ENCODE data around the gene CENPK.
"Not testable (repeated sequence)": the region's sequence is repeated elsewhere in the genome, so short reads cannot be mapped to it uniquely, and the experiment has no call there.

The CENPK gene

DNA sequence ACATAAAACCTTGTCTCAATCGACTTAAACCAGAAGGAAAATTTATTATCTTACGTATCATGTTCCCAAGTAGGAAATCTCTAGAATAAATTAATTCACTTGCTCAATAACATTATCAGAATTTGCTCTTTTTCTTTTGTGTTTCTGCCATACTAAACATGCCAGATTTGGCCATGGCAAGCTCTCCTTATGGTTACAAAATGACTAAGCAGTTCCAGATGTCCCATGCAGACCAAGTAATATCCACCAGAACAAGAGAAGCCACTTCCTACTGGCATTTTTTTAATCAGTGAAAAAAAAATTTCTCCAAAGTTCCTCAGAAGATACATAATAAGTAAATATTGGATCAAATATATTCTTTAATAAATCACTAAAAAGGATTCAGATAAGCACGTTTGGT, 56.0 kb downstream of the CENPK start:
- ATAC-seq (no peak), DNase-seq (no peak)

- ATAC-seq = no peak
- no peak for DNase-seq
Measured at GRCh38 chr5:65489119-65489518, 73.8 kb downstream of the CENPK start.

GRCh38 chr5:65488038-65488687, 74.8 kb downstream of the CENPK start:
- ATAC-seq, DNase-seq: not testable (repeated sequence)

DNA sequence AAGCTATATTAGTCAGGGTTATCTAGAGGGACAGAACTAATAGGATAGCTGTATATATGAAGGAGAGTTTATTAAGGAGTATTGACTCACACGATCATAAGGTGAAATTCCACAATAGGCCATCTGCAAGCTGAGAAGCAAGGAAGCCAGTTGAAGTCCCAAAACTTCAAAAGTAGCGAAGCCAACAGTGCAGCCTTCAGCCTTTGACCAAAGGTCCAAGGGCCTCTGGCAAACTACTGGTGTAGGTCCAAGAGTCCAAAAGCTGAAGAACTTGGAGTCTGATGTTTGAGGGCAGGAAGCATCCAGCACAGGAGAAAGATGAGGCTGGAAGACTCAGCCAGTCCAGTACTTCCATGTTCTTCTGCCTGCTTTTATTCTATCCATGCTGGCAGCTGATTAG, 76.2 kb downstream of the CENPK start:
- not testable (repeated sequence) for DNase-seq, ATAC-seq

DNA sequence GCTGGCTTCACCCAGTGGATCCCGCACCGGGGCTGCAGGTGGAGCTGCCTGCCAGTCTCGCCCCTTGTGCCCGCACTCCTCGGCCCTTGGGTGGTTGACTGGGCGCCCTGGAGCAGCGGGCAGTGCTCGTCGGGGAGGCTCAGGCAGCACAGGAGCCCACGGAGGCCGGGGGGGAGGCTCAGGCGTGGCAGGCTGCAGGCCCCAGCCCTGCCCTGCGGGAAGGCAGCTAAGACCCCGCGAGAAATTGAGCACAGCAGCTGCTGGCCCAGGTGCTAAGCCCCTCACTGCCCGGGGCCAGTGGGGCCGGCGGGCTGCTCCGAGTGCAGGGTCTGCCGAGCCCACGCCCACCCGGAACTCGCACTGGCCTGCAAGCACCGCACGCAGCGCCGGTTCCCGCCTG, 77.6 kb downstream of the CENPK start:
- DNase-seq (no peak), ATAC-seq (no peak)

- ATAC-seq = peak; percentile 30
- no peak for DNase-seq
Measured at GRCh38 chr5:65483546-65484346, 79.2 kb downstream of the CENPK start.

DNA sequence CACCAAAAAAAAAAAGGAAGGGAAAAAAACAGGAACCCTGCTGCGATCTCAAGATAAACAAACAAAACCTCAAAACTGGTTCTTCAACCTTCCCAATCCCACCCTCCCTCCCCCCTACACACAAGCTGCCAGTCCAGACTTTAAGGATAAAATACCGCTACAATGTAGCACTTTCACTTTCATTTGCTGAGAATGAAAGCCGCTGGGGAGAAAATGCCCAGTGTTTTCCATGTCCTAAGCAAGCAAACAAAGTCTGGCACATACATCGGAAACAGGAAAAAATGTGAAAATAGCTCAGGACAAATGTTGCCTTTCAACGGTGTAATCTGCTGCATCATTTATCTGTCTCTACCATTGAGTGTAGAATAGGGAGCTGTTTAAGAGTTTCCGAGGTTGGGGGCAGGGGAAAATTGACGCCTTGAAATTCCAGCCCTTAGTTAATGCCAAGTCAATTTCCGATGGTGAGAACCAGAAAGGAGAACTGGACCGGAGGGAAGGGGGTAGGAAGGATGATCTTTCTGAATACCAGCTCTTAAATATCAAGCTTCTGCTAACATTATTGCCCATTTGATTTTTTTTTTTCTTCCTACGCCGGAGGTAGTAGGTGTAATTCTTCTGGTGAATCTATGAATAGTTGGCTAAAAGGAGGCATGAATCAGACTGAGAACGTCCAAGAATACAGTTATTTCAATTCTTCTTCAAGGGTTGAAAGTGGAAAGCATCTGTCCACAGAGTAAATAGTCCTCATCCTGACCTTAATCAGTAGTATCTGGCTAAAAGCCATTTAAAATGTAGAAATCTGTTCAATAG, 80.0 kb downstream of the CENPK start:
- DNase-seq (peak; percentile 7), ATAC-seq (no peak)

DNA sequence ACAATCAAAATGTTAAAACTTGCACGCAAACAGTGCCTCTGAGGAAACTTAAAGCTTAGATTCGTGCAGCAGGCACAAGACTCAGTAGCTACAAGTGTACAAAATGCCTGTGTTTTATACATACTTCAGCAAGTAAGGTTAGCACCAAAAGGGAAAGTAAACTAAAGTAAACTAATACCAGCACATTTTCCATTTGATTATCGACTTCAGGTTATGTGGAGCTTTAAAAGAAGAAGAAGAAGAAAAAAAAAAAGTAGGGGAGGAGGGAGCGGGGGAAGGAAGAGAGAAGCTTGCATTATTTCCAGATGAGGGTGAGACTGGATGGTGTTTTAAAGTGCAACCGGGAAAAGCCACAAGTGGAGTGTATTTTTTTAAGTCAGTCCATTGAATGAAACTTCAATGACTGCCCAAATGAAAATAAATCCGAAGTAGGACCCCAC, 80.7 kb downstream of the CENPK start:
- ATAC-seq (no peak), DNase-seq (no peak)

DNA sequence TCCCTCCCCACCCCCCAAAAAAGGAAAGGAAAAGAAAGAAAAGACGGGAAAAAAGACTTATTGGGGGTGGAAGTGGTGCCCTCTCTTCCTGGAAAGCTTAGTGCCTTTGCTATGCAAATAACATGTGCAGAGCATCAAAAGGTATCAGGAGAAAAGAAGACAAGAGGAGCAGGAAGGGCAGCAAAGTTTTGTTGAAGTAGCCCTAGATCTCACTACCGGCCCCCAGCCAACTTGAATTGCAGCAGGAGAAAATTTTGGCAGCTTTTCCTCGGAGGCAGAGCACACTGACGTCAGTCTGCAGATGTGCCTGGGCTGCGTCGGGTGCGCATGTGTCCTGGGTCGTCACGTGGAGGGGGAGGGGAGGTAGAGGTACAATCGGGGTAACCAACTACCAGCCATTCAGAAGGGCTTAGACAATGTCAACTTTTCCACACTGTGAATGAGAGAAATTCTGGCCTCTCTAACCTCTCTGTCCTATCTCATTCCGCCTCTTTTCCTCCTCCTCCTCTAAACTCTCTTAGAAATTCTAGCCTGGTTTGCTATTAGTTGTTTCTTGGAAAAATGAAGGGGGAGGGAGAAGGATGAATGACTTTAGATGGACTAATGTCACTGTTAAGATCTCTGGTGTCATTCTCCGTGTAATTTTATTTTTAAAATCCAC, 81.2 kb downstream of the CENPK start, which contains the start of gene ADAMTS6:
ADAMTS6 (minus strand) TSS at position 286 of the 661 bp plus-strand sequence. CDS start 8,247 bp downstream, outside the sequence.
- DNase-seq = peak; percentile 85
- peak; percentile 98 for ATAC-seq

GRCh38 chr5:65481171-65481581, 81.8 kb downstream of the CENPK start:
- DNase-seq = no peak
- no peak for ATAC-seq

DNA sequence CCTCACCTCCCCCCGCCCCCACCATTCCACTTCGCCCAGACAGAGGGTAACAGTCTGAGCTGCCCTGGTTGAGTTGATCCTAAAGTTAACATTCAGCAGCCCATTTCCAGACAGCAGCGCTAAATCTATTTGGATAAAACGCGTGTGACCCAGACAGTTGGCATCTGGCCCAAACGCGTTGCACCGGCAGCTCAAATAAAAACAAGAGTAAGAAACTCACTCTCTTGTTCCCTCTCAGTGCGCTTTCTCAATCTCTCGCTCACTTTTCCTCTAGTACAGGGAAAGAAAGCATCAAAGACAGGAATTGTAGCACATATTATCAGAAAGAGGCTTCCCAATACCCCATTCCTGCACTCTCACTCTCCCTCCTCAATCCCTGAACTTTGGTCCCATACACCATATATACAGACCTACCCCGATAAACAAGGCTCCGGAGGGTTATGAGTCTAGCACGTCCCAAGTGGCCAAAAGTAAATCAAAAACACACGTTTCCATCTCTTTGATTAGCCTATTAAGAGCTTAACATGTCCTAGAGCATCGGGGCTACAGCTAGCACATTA, 82.6 kb downstream of the CENPK start:
- DNase-seq (peak; percentile 42), ATAC-seq (peak; percentile 22)

GRCh38 chr5:65479527-65479926, 83.4 kb downstream of the CENPK start:
- DNase-seq (no peak), ATAC-seq (no peak)

DNA sequence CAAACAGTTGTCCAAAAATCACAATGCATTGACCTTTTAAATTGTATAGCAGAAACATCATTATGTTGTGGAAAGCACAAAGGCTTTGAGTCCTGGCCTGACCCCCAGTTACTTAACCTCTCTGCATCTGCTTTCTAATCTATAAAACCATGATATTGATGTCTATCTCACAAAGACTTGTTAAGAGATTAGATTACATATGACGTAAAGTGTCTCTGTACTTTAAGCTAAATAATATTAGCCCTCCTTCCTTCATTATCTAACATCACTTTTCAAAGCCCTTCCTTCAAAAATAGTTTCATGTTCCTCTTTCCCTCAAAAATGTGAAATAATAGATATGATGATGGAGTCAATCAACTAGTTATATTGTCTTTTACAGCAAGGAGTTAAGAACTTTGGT, 84.6 kb downstream of the CENPK start:
- ATAC-seq (no peak), DNase-seq (no peak)

DNA sequence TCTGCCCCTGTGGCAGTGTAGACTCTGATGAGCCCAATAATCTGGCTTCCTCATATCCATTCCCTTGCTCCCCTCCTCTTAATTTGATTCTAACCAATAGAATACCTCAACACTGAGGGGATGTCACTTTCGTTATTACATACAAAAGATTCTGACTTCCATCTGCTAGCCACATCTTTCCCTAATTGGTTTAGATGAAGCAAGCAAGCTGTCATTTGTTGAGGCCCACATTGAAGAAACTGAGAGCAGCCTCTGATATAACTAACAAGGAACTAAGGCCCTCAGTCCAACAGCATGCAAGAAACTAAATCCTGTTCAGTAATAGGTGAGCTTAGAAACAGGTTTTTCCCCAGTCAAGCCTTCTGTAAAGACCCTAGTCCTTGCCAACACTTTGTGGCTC, 87.1 kb downstream of the CENPK start:
- peak; percentile 35 for ATAC-seq
- no peak for DNase-seq

DNA sequence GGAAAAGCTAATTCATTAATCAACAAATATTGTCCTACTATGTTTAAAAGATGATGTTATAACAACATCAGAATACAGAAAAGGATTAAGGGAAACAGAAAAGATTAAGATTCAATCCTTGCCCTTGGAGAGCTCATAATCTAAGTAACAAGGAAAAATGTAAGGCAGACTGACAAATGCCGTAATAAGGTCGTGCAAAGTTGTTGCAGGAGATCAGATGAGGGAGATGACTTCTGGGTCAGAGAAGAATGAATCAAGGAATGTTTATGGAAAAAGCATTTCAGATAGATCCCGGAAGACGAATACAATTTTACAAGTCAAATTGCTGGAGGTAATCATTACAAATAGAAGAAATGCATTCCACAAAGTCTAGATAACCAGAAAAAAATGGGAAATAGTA, 87.6 kb downstream of the CENPK start:
- ATAC-seq (no peak), DNase-seq (no peak)

DNA sequence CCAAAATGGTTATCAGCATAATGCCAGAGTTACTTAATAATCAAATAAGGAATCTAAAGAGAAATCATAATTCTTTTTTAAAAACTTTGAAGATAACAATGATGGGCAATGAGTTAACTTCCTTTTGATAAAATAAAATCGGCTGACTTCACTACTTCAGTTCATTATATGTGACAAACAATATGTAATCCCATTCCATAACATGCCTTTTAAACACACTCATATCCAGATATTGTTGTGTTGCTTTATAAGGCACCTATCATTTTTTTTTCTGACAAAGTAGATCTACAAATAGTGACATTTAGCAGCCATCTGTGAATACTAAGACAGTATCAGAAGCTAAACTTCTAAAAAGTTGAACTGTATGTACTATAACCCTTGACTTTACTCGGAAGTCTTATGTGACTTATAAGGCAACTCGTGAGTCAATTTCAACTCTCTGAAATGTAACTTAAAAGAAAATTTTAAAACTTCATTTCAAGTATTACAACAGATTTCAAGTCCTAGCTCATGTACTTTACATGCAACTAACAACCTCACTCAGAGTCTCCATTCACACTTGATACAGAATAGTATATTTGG, 88.7 kb downstream of the CENPK start:
- no peak for DNase-seq
- no peak for ATAC-seq

GRCh38 chr5:65468633-65469032, 94.3 kb downstream of the CENPK start:
- DNase-seq = no peak
- ATAC-seq = no peak
